ENCODE data around the gene DNAJB1.

DNAJB1 gene

GRCh38 chr19:14516746-14517438 lies 1.3 kb downstream of the DNAJB1 start:
- peak in 1 of 2 donors; percentile 21 for DNase-seq
- H4K91ac ChIP-seq (ENCODE audit: low read depth, low read length) = no peak overlapping the region

GRCh38 chr19:14516048-14516534 lies 2.1 kb downstream of the DNAJB1 start:
- no peak overlapping the region for H3K27ac ChIP-seq (ENCODE audit: low read depth, low read length)
- H3K27me3 ChIP-seq (ENCODE audit: insufficient read depth, low read length) = no peaks in the 10 kb centered on the region
- H3K4me3 ChIP-seq (ENCODE audit: low read depth, low read length) = peak overlapping the region; percentile 34
- H2AK5ac ChIP-seq (ENCODE audit: low read length) = no peak overlapping the region
- no peak overlapping the region for H2AFZ ChIP-seq (ENCODE audit: insufficient read depth, low read length, poor library complexity)
- peak overlapping the region; percentile 74 for H3K4me2 ChIP-seq (ENCODE audit: low read length)
- H4K91ac ChIP-seq (ENCODE audit: low read depth, low read length) = no peak overlapping the region
- H3K79me1 ChIP-seq (ENCODE audit: low read length) = peaks cover 13% of the 10 kb centered on the region
- H4K12ac ChIP-seq (ENCODE audit: low read depth, low read length) = peak overlapping the region; percentile 54
- H2BK12ac ChIP-seq (ENCODE audit: low read length) = no peak overlapping the region
- H3K36me3 ChIP-seq (ENCODE audit: control insufficient read depth in 1 of 2, insufficient read depth in 2 of 2, low read length in 2 of 2) = peaks cover 25 to 28% of the 10 kb centered on the region in 2 experiments
- no peak overlapping the region for H2BK120ac ChIP-seq (ENCODE audit: insufficient read depth, low read length, poor library complexity)
- H2BK5ac ChIP-seq (ENCODE audit: low read depth, low read length, poor library complexity) = no peak overlapping the region
- H3K4ac ChIP-seq (ENCODE audit: low read depth, low read length) = peak overlapping the region; percentile 87
- H3K79me2 ChIP-seq (ENCODE audit: control insufficient read depth, insufficient read depth, low read length, poor library complexity) = peaks cover 18% of the 10 kb centered on the region
- no peak overlapping the region for H3K14ac ChIP-seq (ENCODE audit: low read length)
- peak overlapping the region; percentile 49 for H4K8ac ChIP-seq (ENCODE audit: low read depth, low read length)
- H3K18ac ChIP-seq (ENCODE audit: low read length) = peak overlapping the region; percentile 87
- DNase-seq = peak in 1 of 2 donors; percentile 15
- H3K9ac ChIP-seq (ENCODE audit: low read length) = peak overlapping the region; percentile 37
- no peaks in the 10 kb centered on the region for H3K9me3 ChIP-seq (ENCODE audit: insufficient read depth, low read depth, low read length)
- H3K4me1 ChIP-seq (ENCODE audit: control insufficient read depth in 1 of 2, insufficient read depth in 2 of 2, low read length in 2 of 2) = peaks cover 10 to 13% of the 10 kb centered on the region in 2 experiments
- WGBS (ENCODE audit: extremely low coverage, insufficient coverage, insufficient read length) = no CpG with 5 or more reads among the region's 15 CpGs
- peak overlapping the region; percentile 33 for H3K23ac ChIP-seq (ENCODE audit: low read length)

More at GRCh38 chr19:14516746-14517438, 1.3 kb downstream of the DNAJB1 start:
- H3K79me1 ChIP-seq (ENCODE audit: low read length) = peaks cover 13% of the 10 kb centered on the region
- peak overlapping the region; percentile 74 for H3K4me2 ChIP-seq (ENCODE audit: low read length)
- H3K4ac ChIP-seq (ENCODE audit: low read depth, low read length) = peak overlapping the region; percentile 87
- H3K36me3 ChIP-seq (ENCODE audit: control insufficient read depth in 1 of 2, insufficient read depth in 2 of 2, low read length in 2 of 2) = peaks cover 25 to 28% of the 10 kb centered on the region in 2 experiments
- no peak overlapping the region for H3K23ac ChIP-seq (ENCODE audit: low read length)
- peak overlapping the region; percentile 100 for H3K4me3 ChIP-seq (ENCODE audit: low read depth, low read length)
- H4K8ac ChIP-seq (ENCODE audit: low read depth, low read length) = no peak overlapping the region
- H3K79me2 ChIP-seq (ENCODE audit: control insufficient read depth, insufficient read depth, low read length, poor library complexity) = peaks cover 18% of the 10 kb centered on the region
- H3K27me3 ChIP-seq (ENCODE audit: insufficient read depth, low read length) = no peaks in the 10 kb centered on the region
- no peak overlapping the region for H2BK5ac ChIP-seq (ENCODE audit: low read depth, low read length, poor library complexity)
- no peak overlapping the region for H2BK120ac ChIP-seq (ENCODE audit: insufficient read depth, low read length, poor library complexity)
- H3K9me3 ChIP-seq (ENCODE audit: insufficient read depth, low read depth, low read length) = no peaks in the 10 kb centered on the region
- H3K14ac ChIP-seq (ENCODE audit: low read length) = no peak overlapping the region
- WGBS (ENCODE audit: extremely low coverage, insufficient coverage, insufficient read length) = no CpG with 5 or more reads among the region's 22 CpGs
- H3K9ac ChIP-seq (ENCODE audit: low read length) = peak overlapping the region; percentile 18
- no peak overlapping the region for H4K12ac ChIP-seq (ENCODE audit: low read depth, low read length)
- no peak overlapping the region for H3K27ac ChIP-seq (ENCODE audit: low read depth, low read length)
- no peak overlapping the region for H2AFZ ChIP-seq (ENCODE audit: insufficient read depth, low read length, poor library complexity)
- peak overlapping the region; percentile 34 for H3K18ac ChIP-seq (ENCODE audit: low read length)
- H2BK12ac ChIP-seq (ENCODE audit: low read length) = no peak overlapping the region
- H3K4me1 ChIP-seq (ENCODE audit: control insufficient read depth in 1 of 2, insufficient read depth in 2 of 2, low read length in 2 of 2) = peaks cover 10 to 13% of the 10 kb centered on the region in 2 experiments
- no peak overlapping the region for H2AK5ac ChIP-seq (ENCODE audit: low read length)

- Histone ChIP-seq H3K4me1 (ENCODE audit: control insufficient read depth in 1 of 2, insufficient read depth in 2 of 2, low read length in 2 of 2) (peaks cover 10 to 13% of the 10 kb centered on the region in 2 experiments), H3K79me1 (ENCODE audit: low read length) (peaks cover 13% of the 10 kb centered on the region), H3K9me3 (ENCODE audit: insufficient read depth, low read depth, low read length) (no peaks in the 10 kb centered on the region), H3K36me3 (ENCODE audit: control insufficient read depth in 1 of 2, insufficient read depth in 2 of 2, low read length in 2 of 2) (peaks cover 25 to 28% of the 10 kb centered on the region in 2 experiments), H3K4ac (ENCODE audit: low read depth, low read length) (peak overlapping the region; percentile 87), H4K12ac (ENCODE audit: low read depth, low read length) (no peak overlapping the region), H2BK120ac (ENCODE audit: insufficient read depth, low read length, poor library complexity) (no peak overlapping the region), H4K91ac (ENCODE audit: low read depth, low read length) (no peak overlapping the region), H4K8ac (ENCODE audit: low read depth, low read length) (no peak overlapping the region), H2AFZ (ENCODE audit: insufficient read depth, low read length, poor library complexity) (no peak overlapping the region), H2BK5ac (ENCODE audit: low read depth, low read length, poor library complexity) (no peak overlapping the region), H3K9ac (ENCODE audit: low read length) (no peak overlapping the region), H3K23ac (ENCODE audit: low read length) (no peak overlapping the region), H3K79me2 (ENCODE audit: control insufficient read depth, insufficient read depth, low read length, poor library complexity) (peaks cover 18% of the 10 kb centered on the region), H3K4me2 (ENCODE audit: low read length) (peak overlapping the region; percentile 74), H2BK12ac (ENCODE audit: low read length) (no peak overlapping the region), H3K14ac (ENCODE audit: low read length) (no peak overlapping the region), H3K18ac (ENCODE audit: low read length) (no peak overlapping the region), H3K27me3 (ENCODE audit: insufficient read depth, low read length) (no peaks in the 10 kb centered on the region), H3K27ac (ENCODE audit: low read depth, low read length) (no peak overlapping the region), H3K4me3 (ENCODE audit: low read depth, low read length) (no peak overlapping the region), H2AK5ac (ENCODE audit: low read length) (no peak overlapping the region)
- no CpG with 5 or more reads among the region's 8 CpGs for WGBS (ENCODE audit: extremely low coverage, insufficient coverage, insufficient read length)
- DNase-seq = no peak
These were observed 2.6 kb downstream of the DNAJB1 start for GRCh38 chr19:14515501-14516047.

DNA sequence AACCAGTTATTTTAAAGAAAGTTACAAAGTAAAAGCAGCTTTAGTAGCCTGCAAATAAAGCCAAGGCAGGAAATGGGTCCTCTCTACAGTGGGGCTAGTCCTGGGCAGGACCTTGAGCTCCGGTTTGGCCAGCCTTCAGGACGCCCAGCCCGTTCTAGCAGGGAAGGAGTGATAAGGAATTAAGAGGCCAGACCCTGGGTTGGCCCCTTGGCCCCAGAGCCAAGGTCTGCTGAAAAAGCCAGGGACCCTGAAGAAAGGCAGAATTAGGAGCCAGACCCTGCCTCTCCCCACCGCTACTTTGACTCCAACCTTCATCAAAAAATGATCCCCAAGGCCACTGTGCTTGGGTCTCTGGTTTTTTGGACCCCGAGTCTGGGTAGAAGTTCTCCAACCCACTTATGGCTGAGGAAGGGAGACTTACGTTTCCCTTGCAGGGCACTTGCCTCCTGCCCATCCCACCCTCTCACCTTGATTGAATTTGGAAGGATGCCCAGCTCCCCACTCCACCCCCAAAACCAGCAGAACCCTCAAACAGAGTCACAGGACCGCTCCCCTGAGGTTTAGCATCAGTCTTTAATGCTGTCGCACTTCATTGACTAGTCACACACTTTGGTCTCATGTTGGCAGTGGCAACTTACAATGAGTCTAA lies 3.9 kb downstream of the DNAJB1 start:
- Histone ChIP-seq H3K9ac (ENCODE audit: low read length) (no peak overlapping the region), H3K4me1 (ENCODE audit: control insufficient read depth in 1 of 2, insufficient read depth in 2 of 2, low read length in 2 of 2) (peaks cover 10 to 13% of the 10 kb centered on the region in 2 experiments), H3K4me2 (ENCODE audit: low read length) (no peak overlapping the region), H3K79me1 (ENCODE audit: low read length) (peaks cover 11% of the 10 kb centered on the region), H3K18ac (ENCODE audit: low read length) (no peak overlapping the region), H3K27me3 (ENCODE audit: insufficient read depth, low read length) (no peaks in the 10 kb centered on the region), H4K12ac (ENCODE audit: low read depth, low read length) (no peak overlapping the region), H3K14ac (ENCODE audit: low read length) (no peak overlapping the region), H2AFZ (ENCODE audit: insufficient read depth, low read length, poor library complexity) (no peak overlapping the region), H3K79me2 (ENCODE audit: control insufficient read depth, insufficient read depth, low read length, poor library complexity) (peaks cover 18% of the 10 kb centered on the region), H2BK120ac (ENCODE audit: insufficient read depth, low read length, poor library complexity) (no peak overlapping the region), H3K23ac (ENCODE audit: low read length) (no peak overlapping the region), H2AK5ac (ENCODE audit: low read length) (no peak overlapping the region), H4K8ac (ENCODE audit: low read depth, low read length) (no peak overlapping the region), H3K4ac (ENCODE audit: low read depth, low read length) (no peak overlapping the region), H3K36me3 (ENCODE audit: control insufficient read depth in 1 of 2, insufficient read depth in 2 of 2, low read length in 2 of 2) (peaks cover 25 to 28% of the 10 kb centered on the region in 2 experiments), H3K4me3 (ENCODE audit: low read depth, low read length) (no peak overlapping the region), H4K91ac (ENCODE audit: low read depth, low read length) (no peak overlapping the region), H3K27ac (ENCODE audit: low read depth, low read length) (no peak overlapping the region), H3K9me3 (ENCODE audit: insufficient read depth, low read depth, low read length) (no peaks in the 10 kb centered on the region), H2BK12ac (ENCODE audit: low read length) (no peak overlapping the region), H2BK5ac (ENCODE audit: low read depth, low read length, poor library complexity) (no peak overlapping the region)
- no peak for DNase-seq
- WGBS (ENCODE audit: extremely low coverage, insufficient coverage, insufficient read length) = no CpG with 5 or more reads among the region's 8 CpGs
